Kidney tubule cell (primary cell): ENCODE measurements around the gene TRMT61B.
A peak's percentile ranks its signal among the peaks of the same experiment; 100 is the strongest.

ENCODE experiments used
- DNase-seq: peaks from one replicate; pipeline ENCODE4 v3.0.0-alpha.2; 2018; ENCODE audit warnings: low spot score

TRMT61B gene

GRCh38 chr2:28855977-28856376 lies 14.1 kb downstream of the TRMT61B start:
- no peak for DNase-seq

DNA sequence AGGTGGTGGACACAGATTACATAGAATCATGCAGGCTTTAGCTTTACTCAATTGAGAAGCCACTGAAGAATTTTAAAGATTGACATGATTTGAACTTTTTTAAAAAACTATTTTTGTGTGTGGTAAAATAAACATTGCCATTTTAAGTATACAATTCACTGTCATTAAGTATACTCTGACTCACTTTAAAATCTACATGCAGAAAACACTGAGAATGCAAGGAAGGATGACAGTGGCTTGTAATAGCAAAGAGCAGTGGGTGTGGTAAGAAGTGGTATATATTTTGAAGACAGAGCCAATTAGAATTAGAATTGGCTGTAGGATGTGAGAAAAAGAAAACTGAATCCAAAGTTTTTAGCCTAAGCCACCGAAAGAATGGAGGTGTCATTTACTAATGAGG lies 14.9 kb downstream of the TRMT61B start:
- DNase-seq, result no peak

GRCh38 chr2:28842042-28842441 lies 28.1 kb downstream of the TRMT61B start:
- DNase-seq, result no peak

GRCh38 chr2:28838971-28839370 lies 31.1 kb downstream of the TRMT61B start:
- no peak for DNase-seq

GRCh38 chr2:28835781-28836180 lies 34.3 kb downstream of the TRMT61B start:
- DNase-seq, result no peak

GRCh38 chr2:28833740-28834470 lies 36.2 kb downstream of the TRMT61B start:
- DNase-seq, result no peak

DNA sequence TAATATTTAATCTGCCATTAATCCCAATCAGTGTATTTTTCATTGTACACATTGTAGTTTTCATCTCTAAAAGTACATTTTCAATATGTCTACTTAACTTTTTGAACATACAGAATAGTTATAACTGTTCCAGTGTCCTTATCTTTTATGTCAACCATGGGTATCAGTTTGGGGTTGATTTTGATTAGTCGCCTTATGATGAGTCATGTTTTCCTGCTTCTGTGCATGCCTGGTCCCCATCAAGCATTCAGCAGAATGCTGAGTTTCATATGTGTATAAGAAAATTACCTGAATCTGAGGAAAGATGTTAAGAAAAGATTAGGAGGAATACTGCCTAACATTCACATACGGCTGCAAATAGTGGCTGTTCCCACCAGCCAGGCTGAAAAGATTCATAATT lies 41.7 kb downstream of the TRMT61B start:
- DNase-seq, result peak; percentile 20

DNA sequence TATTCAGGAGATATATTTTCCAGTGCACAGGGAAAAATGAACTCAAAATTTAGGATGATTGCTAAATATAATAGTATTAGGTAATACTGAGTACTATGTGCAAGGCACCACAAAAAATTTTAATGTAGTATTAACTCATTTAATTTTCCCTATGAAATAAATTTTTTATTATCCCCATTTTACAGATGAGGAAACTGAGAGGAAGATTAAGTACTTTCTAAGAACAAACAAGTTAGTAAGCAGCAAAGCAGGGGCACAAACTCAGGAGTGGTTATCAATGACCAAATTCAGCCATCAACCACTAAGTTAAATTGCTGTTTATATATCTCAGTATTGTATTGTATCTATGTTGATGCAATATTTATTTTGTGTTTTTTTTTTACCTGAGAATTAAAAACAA lies 45.2 kb downstream of the TRMT61B start:
- no peak for DNase-seq

- DNase-seq, result no peak
Observed at GRCh38 chr2:28824207-28824606, 45.9 kb downstream of the TRMT61B start.

- DNase-seq, result no peak
Observed at GRCh38 chr2:28822036-28822435, 48.1 kb downstream of the TRMT61B start.

- DNase-seq, result peak; percentile 77
Observed at GRCh38 chr2:28821295-28821958, 48.7 kb downstream of the TRMT61B start.

DNA sequence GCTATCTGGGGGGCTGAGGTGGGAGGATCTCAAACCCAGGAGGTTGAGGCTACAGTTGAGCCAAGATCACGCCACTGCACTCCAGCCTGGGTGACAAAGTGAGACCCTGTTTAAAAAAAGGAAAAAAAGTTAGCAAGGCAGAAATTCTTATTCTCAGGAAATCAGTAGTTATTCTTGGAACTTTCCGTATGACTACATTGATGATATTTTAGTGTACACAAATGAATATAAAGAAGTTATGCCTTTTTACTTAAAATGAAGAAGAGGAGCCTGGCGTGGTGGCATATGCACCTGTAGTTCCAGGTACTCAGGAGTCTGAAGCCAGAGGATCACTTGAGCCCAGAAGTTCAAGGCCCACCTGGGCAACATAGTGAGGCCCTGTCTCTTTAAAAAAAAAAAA lies 52.1 kb downstream of the TRMT61B start:
- no peak for DNase-seq

DNA sequence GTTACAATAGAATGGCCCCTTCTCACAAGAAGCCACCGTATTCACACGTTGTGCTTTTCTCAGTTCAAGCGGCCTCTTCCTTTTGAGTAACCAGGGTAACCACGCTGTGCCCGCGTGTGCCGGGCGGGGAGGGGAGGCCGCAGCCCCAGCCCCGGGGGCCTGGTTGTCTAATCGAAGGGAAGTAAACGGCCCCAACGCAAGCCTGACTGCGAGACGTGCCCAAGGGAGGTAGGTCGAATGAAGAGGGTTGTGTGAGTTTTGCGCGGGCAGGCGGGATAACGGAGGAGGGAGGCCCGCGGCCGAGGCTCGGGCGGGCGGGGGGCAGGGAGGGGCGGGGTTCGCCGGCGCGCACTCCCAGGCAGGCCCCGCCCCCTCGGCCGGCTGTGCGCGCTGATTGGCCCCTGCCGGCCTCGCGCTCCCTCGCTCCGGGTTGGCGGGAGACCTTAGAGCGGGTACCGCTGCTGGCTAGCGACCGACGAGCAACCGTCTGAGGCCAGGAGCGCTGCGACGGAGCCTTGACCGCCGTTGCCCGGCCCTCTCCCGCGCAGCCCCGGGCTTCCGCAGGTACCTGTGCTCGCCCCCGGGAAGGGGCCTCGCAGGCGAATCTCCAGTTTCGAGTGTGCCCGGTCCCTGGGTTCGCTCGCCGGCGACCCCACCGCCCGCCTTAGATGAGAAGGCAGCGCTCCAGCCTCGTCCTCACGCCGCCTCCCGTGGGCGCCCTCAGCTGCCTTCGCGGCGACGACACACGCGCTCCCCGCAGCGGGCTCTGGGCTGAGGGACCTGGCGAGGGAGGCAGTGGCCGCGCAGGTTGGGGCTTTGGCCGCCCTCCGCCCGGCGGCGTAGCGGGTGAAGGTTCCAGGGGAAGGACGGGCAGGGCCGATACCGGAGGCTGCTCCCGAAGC lies 59.5 kb downstream of the TRMT61B start, which contains the start of gene SPDYA:
SPDYA (plus strand) TSS at position 451 of the 902 bp plus-strand sequence. CDS start 5,181 bp downstream, outside the sequence.
- peak; percentile 63 for DNase-seq

GRCh38 chr2:28809927-28810326 lies 60.2 kb downstream of the TRMT61B start:
- no peak for DNase-seq

- DNase-seq, result no peak
Observed at GRCh38 chr2:28802975-28803429, 67.1 kb downstream of the TRMT61B start.

DNA sequence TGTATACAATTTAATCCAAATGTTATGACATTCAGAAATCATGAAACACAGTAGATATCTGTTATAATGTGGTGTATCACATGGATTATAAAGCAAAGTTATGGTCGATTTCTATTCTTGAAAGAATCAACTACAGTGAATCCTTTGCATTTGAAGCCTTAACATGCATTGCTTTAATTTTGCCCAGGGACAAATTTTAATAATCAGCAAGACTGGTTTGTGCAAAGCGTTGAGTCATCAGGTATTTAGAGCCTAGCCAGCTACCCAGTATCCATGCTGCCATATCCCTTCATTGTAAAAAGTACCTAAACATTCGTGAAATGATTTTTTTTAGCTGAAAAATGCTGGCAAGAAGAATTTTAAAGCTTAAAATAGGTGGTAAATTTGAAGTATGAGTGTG lies 68.4 kb downstream of the TRMT61B start:
- DNase-seq, result no peak
